ENCODE results near the gene SPHK2.

- no peak for TF ChIP-seq GATA3 (IDR thresholded peaks at IDR 0.05; ENCODE audit: low read depth, low read length)
- no peak for TF ChIP-seq GATA2 (IDR thresholded peaks at IDR 0.05; ENCODE audit: low read depth, low read length)
Observed at GRCh38 chr19:48631225-48631624, 11.9 kb downstream of the SPHK2 start.
